WTC11 (cell line): ENCODE results near the gene TLR3.

Source experiments
- ATF2 ChIP-seq: sonication (generic); formaldehyde crosslinking; IDR thresholded peaks from 2 replicates; pipeline ENCODE4 v1.8.1; 2022; ENCODE audit warnings: low read depth, missing genetic modification reagents, borderline replicate concordance
- CTCF ChIP-seq: fragments of 200-600 bp; IDR thresholded peaks from 2 replicates; pipeline ENCODE4 v1.8.0; 2022; ENCODE audit warnings: antibody characterized with exemption
- PREB ChIP-seq: sonication (generic); formaldehyde crosslinking; IDR thresholded peaks from 2 replicates; pipeline ENCODE4 v1.8.1; 2022; ENCODE audit warnings: mild to moderate bottlenecking, missing genetic modification reagents, moderate library complexity, borderline replicate concordance

GRCh38 chr4:186032259-186032658 is 36.7 kb upstream of the TLR3 start:
- TF ChIP-seq CTCF, result no peak
- no peak for TF ChIP-seq PREB
- no peak for TF ChIP-seq ATF2 (CRISPR knock-in tag)
